Liver (tissue), 9 donors: Measurements from ENCODE around the gene ASB2. TPM values are rescaled to one million over a fixed set of nuclear protein-coding genes. Genes with fewer than 3 reads are reported as not detected.

ENCODE experiments used
- DNase-seq: peaks from one replicate; pipeline ENCODE4 v3.0.0-alpha.2; 2017; ENCODE audit warnings: low spot score
- H3K27ac ChIP-seq, 2 donors: one replicate each; pipeline ENCODE4 v1.7.0; 2013; ENCODE audit warnings: inconsistent platforms in 2 of 2, low read length in 2 of 2, control low read depth in 1 of 2, low read depth in 1 of 2, mild to moderate bottlenecking in 1 of 2
- H3K27me3 ChIP-seq, 4 donors: one replicate each; pipeline versions ENCODE4 v1.6.1 to v1.7.0; 2013; ENCODE audit warnings: low read length in 3 of 4, inconsistent platforms in 1 of 4, mild to moderate bottlenecking in 1 of 4, moderate library complexity in 1 of 4; ENCODE audit not compliant: control insufficient read depth in 4 of 4, insufficient read depth in 4 of 4
- H3K36me3 ChIP-seq, 4 donors: one replicate each; pipeline versions ENCODE4 v1.6.1 to v1.7.0; 2013; ENCODE audit warnings: low read length in 3 of 4, mild to moderate bottlenecking in 3 of 4, low read depth in 1 of 4, moderate library complexity in 1 of 4; ENCODE audit not compliant: control insufficient read depth in 4 of 4, insufficient read depth in 3 of 4
- H3K4me1 ChIP-seq, 4 donors: one replicate each; pipeline versions ENCODE4 v1.6.1 to v1.7.0; 2013; ENCODE audit warnings: low read length in 3 of 4, mild to moderate bottlenecking in 3 of 4, moderate library complexity in 1 of 4; ENCODE audit not compliant: control insufficient read depth in 4 of 4, insufficient read depth in 4 of 4
- H3K4me3 ChIP-seq, 3 donors: one replicate each; pipeline versions ENCODE4 v1.6.1 to v1.7.0; 2013; ENCODE audit warnings: low read length in 3 of 3, control low read depth in 1 of 3, low read depth in 1 of 3, mild to moderate bottlenecking in 1 of 3
- H3K9ac ChIP-seq, 2 donors: one replicate each; pipeline ENCODE4 v1.7.0; 2013; ENCODE audit warnings: low read length in 2 of 2, mild to moderate bottlenecking in 2 of 2, moderate library complexity in 2 of 2, control low read depth in 1 of 2, low read depth in 1 of 2
- H3K9me3 ChIP-seq, 4 donors: one replicate each; pipeline versions ENCODE4 v1.6.1 to v1.7.0; 2013; ENCODE audit warnings: low read length in 3 of 4; ENCODE audit not compliant: control insufficient read depth in 4 of 4
- CTCF ChIP-seq: fragments of 150-350 bp; IDR thresholded peaks from 2 replicates; pipeline ENCODE4 v1.5.1; 2017; ENCODE audit warnings: improper control_type of control experiment, low read depth, low read length; ENCODE audit not compliant: missing input control
- EGR1 ChIP-seq, 2 donors: IDR thresholded peaks; 2 replicates each; pipeline ENCODE4 v1.6.1; 2016 to 2018; ENCODE audit warnings: antibody characterized with exemption in 2 of 2, low read depth in 2 of 2
- FOXA1 ChIP-seq: IDR thresholded peaks from 2 replicates; pipeline ENCODE4 v1.6.1; 2016; ENCODE audit warnings: antibody characterized with exemption
- FOXA2 ChIP-seq: IDR thresholded peaks from 2 replicates; pipeline ENCODE4 v1.6.1; 2016; ENCODE audit warnings: antibody characterized with exemption
- GABPA ChIP-seq, 2 donors: IDR thresholded peaks in 1 of 2; conservative IDR thresholded peaks in 1 of 2; 2 replicates each; pipeline ENCODE4 v1.6.1; 2016; ENCODE audit warnings: antibody characterized with exemption in 2 of 2, mild to moderate bottlenecking in 1 of 2, moderate library complexity in 1 of 2
- HNF4A ChIP-seq, 2 donors: conservative IDR thresholded peaks; 2 replicates each; pipeline ENCODE4 v1.6.1; 2016; ENCODE audit warnings: antibody characterized with exemption in 2 of 2, mild to moderate bottlenecking in 2 of 2
- HNF4G ChIP-seq: IDR thresholded peaks from 2 replicates; pipeline ENCODE4 v1.6.1; 2016; ENCODE audit warnings: antibody characterized with exemption
- NR2F2 ChIP-seq: IDR thresholded peaks from 2 replicates; pipeline ENCODE4 v1.6.1; 2016; ENCODE audit warnings: antibody characterized with exemption
- TAF1 ChIP-seq: conservative IDR thresholded peaks from 2 replicates; pipeline ENCODE4 v1.6.1; 2016; ENCODE audit warnings: antibody characterized with exemption, mild to moderate bottlenecking
- ZBTB33 ChIP-seq: IDR thresholded peaks from 2 replicates; pipeline ENCODE4 v1.6.1; 2016; ENCODE audit warnings: antibody characterized with exemption
- WGBS: extraction: QIAGEN DNeasy Blood & Tissue Kit; methylation state at CpG from one replicate; pipeline ENCODE4 v1.1.7; 2013; 5-methylcytosine and 5-hydroxymethylcytosine counted together
- polyA plus RNA-seq, 2 donors: library from polyadenylated mRNA; stranded (reverse) in 1 of 2; unstranded in 1 of 2; fragments of 200-250 nt in 1 of 2; fragments of >200 nt in 1 of 2; fragmentation: Nextera tagmentation in 1 of 2; extraction: Ambion mirVana in 1 of 2; gene quantifications; one replicate each; pipeline versions ENCODE4 v1.2.1 to v1.2.3, GENCODE V29; 2013 to 2015
- total RNA-seq, 2 donors: library from RNA; depleted of rRNA; stranded (reverse); fragments of >200 nt; gene quantifications; one replicate each; pipeline ENCODE4 v1.2.3, GENCODE V29; 2014
- TF ChIP-seq, protein P1 (sequence below): IDR thresholded peaks from 2 replicates; pipeline ENCODE4 v1.6.1; 2016; ENCODE audit warnings: antibody characterized with exemption, mild to moderate bottlenecking
- donor health status: healthy.
- donor health status: healthy.
- donor health status: healthy.
- donor health status: healthy.
- donor health status: healthy.

ASB2 gene
- total and polyA plus RNA-seq, 4 donors = 0.18 to 0.56 (median 0.38) TPM

- TF ChIP-seq CTCF (no peak), FOXA2 (no peak), ZBTB33 (no peak), GABPA (IDR thresholded peaks at IDR 0.05 in 1 of 2, conservative IDR thresholded peaks at IDR 0.05 in 1 of 2) (no peak)
Measured at GRCh38 chr14:93952829-93953228, 23.5 kb downstream of the ASB2 start (continued).

GRCh38 chr14:93951635-93952540 lies 24.5 kb downstream of the ASB2 start:
- Histone ChIP-seq H3K4me3 (no peak overlapping the region), H3K9ac (no peak overlapping the region), H3K9me3 (no peaks in the 10 kb centered on the region), H3K27me3 (no peaks in the 10 kb centered on the region), H3K36me3 (no peaks in the 10 kb centered on the region), H3K27ac (no peak overlapping the region), H3K4me1 (peaks cover 3 to 13% (median 9%) of the 10 kb centered on the region in 4 donors)
- 65% methylated on average over 7 of the region's 7 CpGs for WGBS
- no peak for TF ChIP-seq HNF4G
- TF ChIP-seq TAF1 = no peak
- TF ChIP-seq, protein P1, sequence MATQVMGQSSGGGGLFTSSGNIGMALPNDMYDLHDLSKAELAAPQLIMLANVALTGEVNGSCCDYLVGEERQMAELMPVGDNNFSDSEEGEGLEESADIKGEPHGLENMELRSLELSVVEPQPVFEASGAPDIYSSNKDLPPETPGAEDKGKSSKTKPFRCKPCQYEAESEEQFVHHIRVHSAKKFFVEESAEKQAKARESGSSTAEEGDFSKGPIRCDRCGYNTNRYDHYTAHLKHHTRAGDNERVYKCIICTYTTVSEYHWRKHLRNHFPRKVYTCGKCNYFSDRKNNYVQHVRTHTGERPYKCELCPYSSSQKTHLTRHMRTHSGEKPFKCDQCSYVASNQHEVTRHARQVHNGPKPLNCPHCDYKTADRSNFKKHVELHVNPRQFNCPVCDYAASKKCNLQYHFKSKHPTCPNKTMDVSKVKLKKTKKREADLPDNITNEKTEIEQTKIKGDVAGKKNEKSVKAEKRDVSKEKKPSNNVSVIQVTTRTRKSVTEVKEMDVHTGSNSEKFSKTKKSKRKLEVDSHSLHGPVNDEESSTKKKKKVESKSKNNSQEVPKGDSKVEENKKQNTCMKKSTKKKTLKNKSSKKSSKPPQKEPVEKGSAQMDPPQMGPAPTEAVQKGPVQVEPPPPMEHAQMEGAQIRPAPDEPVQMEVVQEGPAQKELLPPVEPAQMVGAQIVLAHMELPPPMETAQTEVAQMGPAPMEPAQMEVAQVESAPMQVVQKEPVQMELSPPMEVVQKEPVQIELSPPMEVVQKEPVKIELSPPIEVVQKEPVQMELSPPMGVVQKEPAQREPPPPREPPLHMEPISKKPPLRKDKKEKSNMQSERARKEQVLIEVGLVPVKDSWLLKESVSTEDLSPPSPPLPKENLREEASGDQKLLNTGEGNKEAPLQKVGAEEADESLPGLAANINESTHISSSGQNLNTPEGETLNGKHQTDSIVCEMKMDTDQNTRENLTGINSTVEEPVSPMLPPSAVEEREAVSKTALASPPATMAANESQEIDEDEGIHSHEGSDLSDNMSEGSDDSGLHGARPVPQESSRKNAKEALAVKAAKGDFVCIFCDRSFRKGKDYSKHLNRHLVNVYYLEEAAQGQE = no peak
- TF ChIP-seq NR2F2 = no peak
- TF ChIP-seq HNF4A (conservative IDR thresholded peaks at IDR 0.05) = no peak
- no peak for TF ChIP-seq EGR1 (IDR thresholded peaks at IDR 0.05; ENCODE audit: low read depth in 2 of 2)
- TF ChIP-seq CTCF = no peak
- no peak for TF ChIP-seq FOXA1
- no peak for DNase-seq
